ENCODE measurements around the gene PKD1.
"Not testable (repeated sequence)": the region's sequence is repeated elsewhere in the genome, so short reads cannot be mapped to it uniquely, and the experiment has no call there.

PKD1 gene

GRCh38 chr16:2149630-2150417, 14.1 kb upstream of the PKD1 start:
- DNase-seq = peak; percentile 83

GRCh38 chr16:2148714-2149629, 13.3 kb upstream of the PKD1 start:
- DNase-seq = peak; percentile 73

GRCh38 chr16:2147981-2148671, 12.4 kb upstream of the PKD1 start, which contains the start of gene RAB26:
TSS of gene RAB26 (plus strand) at chr16:2148625. CDS start at chr16:2148784, 159 bp downstream.
- peak; percentile 72 for DNase-seq

GRCh38 chr16:2147378-2147777, 11.7 kb upstream of the PKD1 start:
- DNase-seq = no peak

- no peak for DNase-seq
These were observed 10.1 kb upstream of the PKD1 start for GRCh38 chr16:2145843-2146242.

- DNase-seq = no peak
These were observed 8.3 kb upstream of the PKD1 start for GRCh38 chr16:2143878-2144485.

GRCh38 chr16:2142942-2143877, 7.5 kb upstream of the PKD1 start:
- DNase-seq = no peak

- DNase-seq = peak; percentile 72
These were observed 627 bp downstream of the PKD1 start for GRCh38 chr16:2135071-2135470.

GRCh38 chr16:2133797-2134196, 1.9 kb downstream of the PKD1 start:
- DNase-seq = not testable (repeated sequence)

GRCh38 chr16:2129890-2130447, 5.7 kb downstream of the PKD1 start:
- not testable (repeated sequence) for DNase-seq

GRCh38 chr16:2129251-2129650, 6.4 kb downstream of the PKD1 start:
- DNase-seq = not testable (repeated sequence)

GRCh38 chr16:2127630-2128280, 7.9 kb downstream of the PKD1 start:
- not testable (repeated sequence) for DNase-seq

GRCh38 chr16:2126928-2127556, 8.7 kb downstream of the PKD1 start:
- not testable (repeated sequence) for DNase-seq

- not testable (repeated sequence) for DNase-seq
These were observed 9.4 kb downstream of the PKD1 start for GRCh38 chr16:2126161-2126743.

GRCh38 chr16:2125609-2126008, 10.1 kb downstream of the PKD1 start:
- not testable (repeated sequence) for DNase-seq

- not testable (repeated sequence) for DNase-seq
These were observed 10.8 kb downstream of the PKD1 start for GRCh38 chr16:2124694-2125444.

GRCh38 chr16:2124377-2124693, 11.4 kb downstream of the PKD1 start:
- DNase-seq = not testable (repeated sequence)

- not testable (repeated sequence) for DNase-seq
These were observed 11.9 kb downstream of the PKD1 start for GRCh38 chr16:2123706-2124376.

All from activated CD8-positive, alpha-beta memory T cell treated with anti-CD3 and anti-CD28 coated beads for 24 hours (primary cell).